ENCODE results near the gene FXYD1. TPM values are rescaled to one million over a fixed set of nuclear protein-coding genes. Genes with fewer than 3 reads are reported as not detected.
A peak's percentile ranks its signal among the peaks of the same experiment; 100 is the strongest.
"Not testable (repeated sequence)": the region's sequence is repeated elsewhere in the genome, so short reads cannot be mapped to it uniquely, and the experiment has no call there.

FXYD1 gene
- polyA plus RNA-seq, 6 donors from 2014 or later: 1.0 to 2.7 (median 1.2) TPM

DNA sequence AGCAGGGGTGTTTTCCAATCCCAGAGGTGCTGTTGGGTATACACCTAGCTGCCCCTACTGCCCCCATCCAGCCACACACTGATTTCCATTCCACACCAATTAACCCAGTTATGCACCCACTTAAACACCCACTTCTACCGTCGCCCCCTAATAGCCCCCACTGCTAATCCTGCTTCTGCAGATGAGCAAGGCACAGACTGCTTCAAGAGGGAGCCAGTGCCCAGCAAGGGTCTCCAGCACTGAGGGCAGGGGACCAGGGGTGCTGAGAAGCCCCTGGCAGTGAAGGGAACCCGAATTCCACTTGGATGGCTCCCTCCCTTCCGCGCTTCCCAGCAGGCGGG, 5.6 kb downstream of the FXYD1 start:
- H3K27me3 Mint-ChIP-seq: peaks cover 0 to 9% (median 8%) of the 10 kb centered on the region in 3 donors
- no peak overlapping the region for H3K27ac Mint-ChIP-seq
- no peak for ATAC-seq (ENCODE audit: low read depth in 2 of 2)
- H3K4me1 Mint-ChIP-seq: peaks cover 27 to 43% (median 37%) of the 10 kb centered on the region in 3 donors
- no peak for DNase-seq
- H3K9me3 Mint-ChIP-seq: no peaks in the 10 kb centered on the region
- peak overlapping the region in 5 of 8 donors; percentile 2 to 81 (median 62) for H3K4me3 Mint-ChIP-seq
- H3K36me3 Mint-ChIP-seq: no peaks in the 10 kb centered on the region

DNA sequence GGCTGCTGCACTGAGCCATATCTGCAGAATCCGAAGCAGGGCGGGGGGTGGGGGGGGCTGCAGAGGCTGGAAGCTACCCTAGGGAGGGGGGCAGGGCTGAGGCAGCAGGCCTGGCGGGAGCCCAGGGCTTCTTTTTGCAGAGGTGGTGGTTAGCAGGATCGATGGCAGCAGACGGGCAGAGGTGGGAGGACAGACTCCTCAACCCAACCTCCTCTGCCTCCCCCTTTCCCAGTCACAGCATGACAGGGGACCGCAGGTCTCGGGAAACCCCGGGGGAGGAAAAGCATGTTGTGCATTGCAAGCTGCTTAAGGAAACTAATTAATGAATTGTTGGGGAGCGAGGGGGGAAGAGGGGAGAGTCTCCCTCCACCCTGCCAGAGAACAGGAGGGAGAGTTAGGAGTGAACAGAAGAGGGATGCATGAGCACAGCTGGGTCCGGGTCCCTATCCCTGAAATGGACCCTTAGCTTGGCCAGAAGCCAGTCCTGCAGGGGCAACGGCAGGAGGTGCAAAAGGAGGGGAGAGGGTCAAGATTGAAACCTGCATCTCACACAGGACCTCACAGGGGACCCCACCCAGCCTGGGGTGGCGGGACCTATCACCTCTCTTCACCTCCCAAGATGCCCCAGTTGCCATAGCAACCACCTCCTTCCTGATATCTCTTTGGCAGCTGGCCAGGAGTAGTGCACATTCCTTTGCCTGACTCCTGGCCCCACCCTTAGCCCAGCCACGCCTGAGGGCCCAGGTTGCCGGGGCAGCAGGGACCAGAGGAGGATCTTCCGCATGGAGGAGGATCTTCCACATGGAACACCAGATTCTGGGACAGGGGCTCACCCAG, 6.2 kb downstream of the FXYD1 start:
- no peak for ATAC-seq (ENCODE audit: low read depth in 2 of 2)
- Mint-ChIP-seq H3K36me3 (no peaks in the 10 kb centered on the region), H3K4me1 (peaks cover 27 to 43% (median 37%) of the 10 kb centered on the region in 3 donors), H3K9me3 (no peaks in the 10 kb centered on the region), H3K27me3 (peaks cover 0 to 9% (median 8%) of the 10 kb centered on the region in 3 donors), H3K27ac (peak overlapping the region in 3 of 6 donors; percentile 33 to 63 (median 57)), H3K4me3 (peak overlapping the region in 2 of 8 donors; percentile 6 to 43)
- no peak for DNase-seq

- no peak overlapping the region for H3K27ac Mint-ChIP-seq
- no peaks in the 10 kb centered on the region for H3K9me3 Mint-ChIP-seq
- no peaks in the 10 kb centered on the region for H3K36me3 Mint-ChIP-seq
Measured at GRCh38 chr19:35146746-35147459, 8.3 kb downstream of the FXYD1 start.

DNA sequence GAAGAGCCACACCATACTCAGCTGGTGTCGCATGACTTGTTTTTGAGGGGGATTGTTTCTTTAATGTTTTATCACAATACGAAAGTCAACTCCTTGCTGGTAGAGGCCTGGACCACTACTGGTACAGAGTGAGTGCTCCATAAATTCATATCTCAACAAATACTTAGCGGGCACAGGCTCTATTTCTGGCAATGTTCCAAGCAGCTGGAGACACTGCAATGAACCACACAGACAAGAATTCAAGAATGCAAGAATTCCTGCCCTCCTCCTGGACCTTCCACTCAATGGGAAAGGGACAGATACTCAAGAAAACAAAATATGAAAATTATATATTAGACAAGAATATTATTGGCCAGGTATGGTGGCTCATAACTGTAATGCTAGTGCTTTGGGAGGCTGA, 10.8 kb downstream of the FXYD1 start:
- ATAC-seq (ENCODE audit: low read depth in 2 of 2) (no peak), DNase-seq (no peak)
- Mint-ChIP-seq H3K27ac (peak overlapping the region in 1 of 6 donors; percentile 18), H3K27me3 (no peaks in the 10 kb centered on the region), H3K4me3 (peak overlapping the region in 1 of 8 donors; percentile 36), H3K36me3 (no peaks in the 10 kb centered on the region), H3K4me1 (peaks cover 25 to 35% (median 27%) of the 10 kb centered on the region in 3 donors), H3K9me3 (no peaks in the 10 kb centered on the region)

More at GRCh38 chr19:35146746-35147459, 8.3 kb downstream of the FXYD1 start:
- ATAC-seq (ENCODE audit: low read depth in 2 of 2) (no peak), DNase-seq (no peak)
- Mint-ChIP-seq H3K4me1 (peaks cover 21 to 31% (median 29%) of the 10 kb centered on the region in 3 donors), H3K4me3 (peak overlapping the region in 1 of 8 donors; percentile 9), H3K27me3 (no peaks in the 10 kb centered on the region)

DNA sequence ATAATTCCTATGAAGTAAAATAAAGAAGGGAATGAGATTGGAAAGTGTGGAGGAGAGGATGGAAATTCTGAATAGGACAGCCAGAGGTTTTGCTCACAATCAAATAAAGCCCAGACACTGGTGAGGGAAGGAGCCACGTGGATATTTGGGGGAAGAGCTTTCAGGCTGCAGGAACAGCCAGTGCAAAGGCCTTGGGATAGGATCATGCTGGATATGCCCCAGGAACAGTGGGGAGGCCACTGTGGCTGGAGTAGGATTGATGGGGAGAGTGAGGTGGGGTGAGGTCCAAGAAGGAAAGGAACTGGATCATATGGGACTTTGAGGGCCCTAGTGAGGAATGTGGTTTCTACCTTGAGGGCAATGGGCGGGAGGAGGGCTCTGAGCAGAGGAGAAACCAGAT, 11.8 kb downstream of the FXYD1 start:
- H3K4me3 Mint-ChIP-seq: peak overlapping the region in 3 of 8 donors; percentile 40 to 78 (median 57)
- peak overlapping the region in 4 of 6 donors; percentile 39 to 88 (median 70) for H3K27ac Mint-ChIP-seq
- no peaks in the 10 kb centered on the region for H3K9me3 Mint-ChIP-seq
- DNase-seq (no peak), ATAC-seq (ENCODE audit: low read depth in 2 of 2) (no peak)
- peaks cover 26 to 36% (median 34%) of the 10 kb centered on the region in 3 donors for H3K4me1 Mint-ChIP-seq
- no peaks in the 10 kb centered on the region for H3K27me3 Mint-ChIP-seq
- peaks cover 0 to 8% of the 10 kb centered on the region in 2 donors for H3K36me3 Mint-ChIP-seq

DNA sequence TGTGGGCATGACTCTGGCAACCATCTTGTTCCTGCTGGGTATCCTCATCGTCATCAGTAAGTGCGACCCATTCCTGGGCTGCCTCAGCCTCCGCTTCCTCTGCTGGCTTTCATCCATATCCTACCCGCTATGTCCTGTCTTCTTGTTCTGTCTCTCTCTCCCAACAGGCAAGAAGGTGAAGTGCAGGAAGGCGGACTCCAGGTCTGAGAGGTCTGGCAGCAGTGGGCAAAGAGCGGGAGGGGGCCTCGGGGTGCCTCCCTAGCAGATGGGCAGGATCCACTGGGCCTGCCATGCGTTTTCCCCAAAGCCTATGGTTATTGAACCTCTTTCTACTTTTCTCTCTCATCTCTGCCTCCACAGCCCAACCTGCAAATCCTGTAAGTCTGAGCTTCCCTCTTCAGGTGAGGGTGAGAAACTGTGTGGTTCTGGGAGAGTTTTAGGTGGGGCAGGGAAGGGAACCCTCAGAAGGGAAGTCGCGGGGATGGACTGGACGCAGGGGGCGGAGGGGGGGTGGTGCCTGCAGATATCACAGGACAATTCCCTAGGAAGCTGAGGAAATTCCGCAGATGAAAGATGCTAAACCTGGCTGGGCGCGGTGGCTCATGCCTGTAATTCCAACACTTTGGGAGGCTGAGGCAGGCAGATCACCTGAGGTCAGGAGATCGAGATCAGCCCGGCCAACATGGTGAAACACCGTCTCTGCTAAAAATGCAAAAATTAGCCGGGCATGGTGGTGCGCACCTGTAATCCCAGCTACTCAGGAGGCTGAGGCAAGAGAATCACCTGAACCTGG, 12.8 kb downstream of the FXYD1 start:
- peak overlapping the region in 1 of 6 donors; percentile 89 for H3K27ac Mint-ChIP-seq
- no peak for ATAC-seq (ENCODE audit: low read depth in 2 of 2)
- H3K4me3 Mint-ChIP-seq: peak overlapping the region in 1 of 8 donors; percentile 78
- no peaks in the 10 kb centered on the region for H3K27me3 Mint-ChIP-seq
- no peaks in the 10 kb centered on the region for H3K9me3 Mint-ChIP-seq
- DNase-seq: no peak
- H3K36me3 Mint-ChIP-seq: peaks cover 0 to 13% of the 10 kb centered on the region in 2 donors
- H3K4me1 Mint-ChIP-seq: peaks cover 35 to 46% (median 44%) of the 10 kb centered on the region in 3 donors

DNA sequence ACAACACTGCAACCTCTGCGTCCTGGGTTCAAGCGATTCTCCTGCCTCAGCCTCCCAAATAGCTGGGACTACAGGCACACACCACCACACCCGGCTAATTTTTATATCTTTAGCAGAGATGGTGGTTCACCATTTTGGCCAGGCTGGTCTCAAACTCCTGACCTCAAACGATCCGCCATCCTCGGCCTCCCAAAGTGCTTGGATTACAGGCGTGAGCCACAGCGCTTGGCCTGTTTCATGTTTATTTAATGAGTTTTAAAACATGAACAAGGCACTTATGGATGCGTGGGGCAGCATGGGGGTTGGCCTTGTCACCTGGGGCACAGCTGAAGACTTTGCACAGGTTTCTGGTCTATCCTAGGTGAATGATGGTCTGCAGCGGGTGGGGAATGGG, 14.5 kb downstream of the FXYD1 start:
- H3K27me3 Mint-ChIP-seq; DNase-seq; H3K9me3 Mint-ChIP-seq; ATAC-seq (ENCODE audit: low read depth in 2 of 2): not testable (repeated sequence)
- peaks cover 39 to 56% (median 54%) of the 10 kb centered on the region in 3 donors for H3K4me1 Mint-ChIP-seq
- H3K36me3 Mint-ChIP-seq: peaks cover 2 to 23% of the 10 kb centered on the region in 2 donors
- H3K4me3 Mint-ChIP-seq: peak overlapping the region; percentile 90 to 100 (median 100)
- H3K27ac Mint-ChIP-seq: peak overlapping the region in 4 of 6 donors; percentile 24 to 98 (median 62)

DNA sequence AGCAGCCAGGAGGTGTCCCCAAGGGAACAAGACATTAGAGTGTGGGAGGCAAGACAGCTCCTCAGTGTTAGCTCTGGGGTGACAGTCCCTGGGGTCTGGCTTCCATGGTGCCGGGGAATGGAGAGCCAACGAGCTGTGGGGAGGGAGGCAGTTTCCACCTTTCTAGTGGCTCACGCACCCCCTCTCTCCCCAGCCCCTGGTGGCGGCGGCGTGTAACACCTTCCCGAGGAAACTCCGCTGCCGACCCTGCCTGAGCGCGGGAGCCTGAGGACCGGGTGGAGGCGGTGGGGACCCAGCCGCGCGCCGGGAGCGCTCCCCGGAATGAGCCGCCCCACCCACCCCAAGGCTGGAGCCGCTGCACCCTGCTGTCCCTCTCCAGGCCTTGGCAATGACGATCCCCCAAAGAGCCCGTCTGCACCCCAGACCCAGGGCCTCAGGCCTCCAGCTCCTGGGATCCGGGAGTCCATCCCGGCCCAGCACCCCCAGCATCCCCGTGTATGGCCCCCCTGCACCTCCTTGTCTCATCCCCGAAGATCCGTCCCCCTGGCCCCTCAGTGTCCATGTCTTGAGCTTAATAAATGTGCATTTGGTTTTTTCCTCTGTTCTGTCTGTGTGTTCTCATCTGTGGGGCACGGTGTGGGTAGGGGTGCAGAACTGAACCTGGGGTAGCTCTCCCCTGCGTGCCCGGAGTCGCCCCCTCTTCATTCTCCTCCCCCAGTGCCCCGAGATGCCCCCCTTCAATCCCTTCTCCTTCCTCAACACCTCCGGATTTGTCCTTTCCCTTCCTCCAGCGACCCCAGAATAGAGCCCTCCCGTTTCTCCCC, 15.3 kb downstream of the FXYD1 start:
- Mint-ChIP-seq H3K36me3 (peaks cover 8 to 31% of the 10 kb centered on the region in 2 donors), H3K27ac (peak overlapping the region; percentile 92 to 98 (median 98)), H3K4me1 (peaks cover 43 to 59% (median 58%) of the 10 kb centered on the region in 3 donors), H3K4me3 (peak overlapping the region; percentile 91 to 100 (median 100)), H3K27me3 (no peaks in the 10 kb centered on the region), H3K9me3 (peaks cover 0 to 2% (median 0%) of the 10 kb centered on the region in 7 donors)
- DNase-seq (peak; percentile 63), ATAC-seq (ENCODE audit: low read depth in 2 of 2) (peak; percentile 71 to 77)

DNA sequence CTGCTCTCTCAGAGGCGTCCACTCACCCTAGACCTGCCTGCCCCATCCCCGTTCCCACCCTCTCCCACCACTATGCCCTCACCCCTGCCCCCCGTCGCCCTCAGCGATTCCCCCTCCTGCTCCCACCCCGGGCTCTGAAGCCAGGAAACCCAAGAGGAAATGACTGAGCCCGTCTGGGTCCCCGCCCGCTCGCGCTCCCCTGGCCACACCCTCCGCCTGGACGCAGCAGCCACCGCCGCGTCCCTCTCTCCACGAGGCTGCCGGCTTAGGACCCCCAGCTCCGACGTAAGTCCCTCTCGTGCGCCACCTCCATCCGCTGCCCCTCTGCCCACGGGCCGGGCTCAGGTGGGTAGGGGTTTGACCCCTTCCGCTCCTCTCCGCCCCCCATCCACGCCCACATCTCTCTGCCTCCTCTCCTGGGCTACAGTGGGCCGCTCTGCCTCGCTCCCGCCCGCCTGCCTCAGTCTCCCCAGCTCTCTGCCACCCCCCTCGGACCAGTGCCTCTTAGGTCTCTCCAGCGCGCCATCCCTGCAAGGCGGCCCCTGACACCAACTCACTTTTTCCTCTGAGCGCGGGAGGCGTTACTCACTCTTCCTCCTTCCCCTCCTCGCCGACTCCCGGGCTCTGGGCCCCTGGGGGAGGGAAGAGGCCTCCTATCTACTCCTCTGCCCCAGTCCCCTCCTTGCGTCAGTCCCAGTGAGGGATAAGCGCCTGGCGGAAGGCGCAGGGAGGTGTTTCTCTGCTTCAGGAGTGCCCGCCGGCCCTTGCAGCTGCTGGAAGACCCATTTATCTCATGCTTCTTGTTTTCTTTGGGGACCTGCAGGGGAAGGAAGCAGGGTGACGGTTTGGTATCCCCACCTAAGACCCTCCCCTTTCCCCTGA, 16.1 kb downstream of the FXYD1 start, which contains the start of gene FXYD5:
Gene FXYD5 (plus strand): TSS at position 211 of the 882 bp plus-strand sequence. CDS start 816 bp downstream, outside the sequence.
- Mint-ChIP-seq H3K27ac (peak within 1 kb of the TSS; percentile 92 to 98 (median 98)), H3K4me3 (peak within 1 kb of the TSS; percentile 91 to 100 (median 100)), H3K36me3 (peaks cover 13 to 32% of the 10 kb centered on the region in 2 donors), H3K4me1 (peaks cover 43 to 61% (median 59%) of the 10 kb centered on the region in 3 donors), H3K27me3 (no peaks in the 10 kb centered on the region), H3K9me3 (peaks cover 0 to 2% (median 0%) of the 10 kb centered on the region in 7 donors)
- peak; percentile 55 for DNase-seq
- peak; percentile 65 to 74 for ATAC-seq (ENCODE audit: low read depth in 2 of 2)

- DNase-seq: no peak
- H3K4me1 Mint-ChIP-seq: peaks cover 44 to 60% (median 59%) of the 10 kb centered on the region in 3 donors
Measured at GRCh38 chr19:35155441-35155840, 16.8 kb downstream of the FXYD1 start.

DNA sequence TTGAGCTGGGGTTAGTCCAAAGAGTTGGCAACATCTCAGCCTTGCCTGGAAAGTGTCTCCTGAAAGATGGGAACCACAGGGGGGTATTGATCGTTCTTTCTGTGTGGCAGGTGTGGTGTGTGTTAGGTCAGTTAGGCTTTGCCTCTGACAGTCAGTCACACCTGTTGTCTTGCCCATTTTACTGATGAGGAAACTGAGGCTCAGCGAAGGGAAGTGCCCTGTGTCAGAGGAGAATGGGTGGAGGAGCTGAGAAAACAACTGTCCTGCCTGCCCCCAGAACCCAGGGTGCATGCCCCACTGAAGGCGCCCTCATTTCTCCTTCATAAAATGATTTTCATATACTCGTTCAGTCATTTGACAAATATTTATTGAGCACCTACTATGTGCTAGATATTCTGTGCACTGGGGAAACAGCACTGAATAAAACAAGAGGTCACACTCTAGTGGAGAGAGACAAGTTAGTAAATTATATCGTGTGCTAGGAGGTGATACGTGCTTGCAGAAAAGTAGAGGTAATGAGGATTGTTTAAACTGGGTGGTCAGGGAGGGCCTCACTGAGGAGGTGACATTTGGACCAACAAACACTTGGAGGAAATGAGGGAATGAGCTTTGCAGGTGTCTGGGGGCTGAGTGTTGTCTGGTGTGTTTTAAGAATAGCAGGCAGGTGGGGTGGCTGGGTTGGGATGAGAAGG, 17.5 kb downstream of the FXYD1 start:
- DNase-seq (no peak), ATAC-seq (ENCODE audit: low read depth in 2 of 2) (no peak)
- H3K36me3 Mint-ChIP-seq: peaks cover 15 to 41% of the 10 kb centered on the region in 2 donors
- peaks cover 0 to 2% (median 0%) of the 10 kb centered on the region in 7 donors for H3K9me3 Mint-ChIP-seq
- no peaks in the 10 kb centered on the region for H3K27me3 Mint-ChIP-seq
- H3K4me1 Mint-ChIP-seq: peaks cover 47 to 59% (median 59%) of the 10 kb centered on the region in 3 donors
- peak overlapping the region in 5 of 6 donors; percentile 56 to 98 (median 75) for H3K27ac Mint-ChIP-seq
- peak overlapping the region; percentile 91 to 100 (median 100) for H3K4me3 Mint-ChIP-seq

More at GRCh38 chr19:35155441-35155840, 16.8 kb downstream of the FXYD1 start:
- peak overlapping the region in 5 of 6 donors; percentile 7 to 98 (median 97) for H3K27ac Mint-ChIP-seq
- H3K27me3 Mint-ChIP-seq: no peaks in the 10 kb centered on the region
- H3K36me3 Mint-ChIP-seq: peaks cover 13 to 34% of the 10 kb centered on the region in 2 donors
- peak overlapping the region; percentile 91 to 100 (median 100) for H3K4me3 Mint-ChIP-seq
- ATAC-seq (ENCODE audit: low read depth in 2 of 2): peak; percentile 7 to 11
- peaks cover 0 to 2% (median 0%) of the 10 kb centered on the region in 7 donors for H3K9me3 Mint-ChIP-seq
